OCI-LY1 (cell line): Measurements from ENCODE around the gene CETN1.

Experiments
- H2AFZ ChIP-seq: fragments of 200-600 bp; sonication (generic), shearing (Covaris generic); 2 replicates; pipeline ENCODE4 v1.6.0; 2014; ENCODE audit warnings: antibody characterized with exemption, mild to moderate bottlenecking, low read length
- H3F3A ChIP-seq: fragments of 200-600 bp; sonication (generic), shearing (Covaris generic); 2 replicates; pipeline ENCODE4 v1.6.0; 2014; ENCODE audit warnings: mild to moderate bottlenecking, antibody characterized with exemption, low read length, moderate library complexity; ENCODE audit not compliant: insufficient read depth
- H3K27ac ChIP-seq: fragments of 200-600 bp; sonication (generic); 2 replicates; pipeline ENCODE4 v1.5.1; 2014; ENCODE audit warnings: low read length, mixed run types, mild to moderate bottlenecking, low read depth; ENCODE audit not compliant: poor library complexity, severe bottlenecking
- H3K27me3 ChIP-seq: fragments of 200-600 bp; sonication (generic); 2 replicates; pipeline ENCODE4 v1.6.0; 2014; ENCODE audit warnings: antibody characterized with exemption, mild to moderate bottlenecking, low read length, moderate library complexity; ENCODE audit not compliant: insufficient read depth
- H3K36me3 ChIP-seq: fragments of 200-600 bp; sonication (generic); 2 replicates; pipeline ENCODE4 v1.6.1; 2014; ENCODE audit warnings: mild to moderate bottlenecking, antibody characterized with exemption, low read length, moderate library complexity, mixed read lengths; ENCODE audit not compliant: insufficient read depth
- H3K4me1 ChIP-seq: fragments of 200-600 bp; sonication (generic); 2 replicates; pipeline ENCODE4 v1.5.1; 2014; ENCODE audit warnings: mild to moderate bottlenecking, low read length, moderate library complexity; ENCODE audit not compliant: insufficient read depth, severe bottlenecking
- H3K4me2 ChIP-seq: fragments of 200-600 bp; sonication (generic), shearing (Covaris generic); 2 replicates; pipeline ENCODE4 v1.6.1; 2014; ENCODE audit warnings: low read length
- H3K4me3 ChIP-seq: fragments of 200-600 bp; sonication (generic); 2 replicates; pipeline ENCODE4 v1.5.1; 2014; ENCODE audit warnings: low read length, low read depth, mild to moderate bottlenecking, mixed read lengths; ENCODE audit not compliant: poor library complexity, severe bottlenecking
- H3K79me2 ChIP-seq: fragments of 200-600 bp; shearing (Covaris generic); 2 replicates; pipeline ENCODE4 v1.6.1; 2016; ENCODE audit warnings: mixed run types, low read length, mixed read lengths; ENCODE audit not compliant: insufficient read depth
- H3K9ac ChIP-seq: fragments of 200-600 bp; sonication (generic), shearing (Covaris generic); 2 replicates; pipeline ENCODE4 v1.6.1; 2014; ENCODE audit warnings: mild to moderate bottlenecking, low read length, mixed read lengths
- H3K9me2 ChIP-seq: fragments of 200-600 bp; sonication (generic), shearing (Covaris generic); 2 replicates; pipeline ENCODE4 v1.6.1; 2014; ENCODE audit warnings: low read depth, mild to moderate bottlenecking, low read length, mixed read lengths
- H3K9me3 ChIP-seq: fragments of 200-600 bp; shearing (Covaris generic); 2 replicates; pipeline ENCODE4 v1.6.1; 2014; ENCODE audit warnings: low read length, mixed read lengths
- H4K20me1 ChIP-seq: fragments of 200-600 bp; sonication (generic), shearing (Covaris generic); 2 replicates; pipeline ENCODE4 v1.6.0; 2016; ENCODE audit warnings: mild to moderate bottlenecking, low read length; ENCODE audit not compliant: insufficient read depth
- CTCF ChIP-seq: fragments of 200-600 bp; sonication (generic), shearing (Covaris generic); IDR thresholded peaks from 2 replicates; pipeline ENCODE4 v1.5.1; 2017; ENCODE audit warnings: mild to moderate bottlenecking, antibody characterized with exemption, low read length, moderate library complexity, mixed read lengths
- EZH2 ChIP-seq: fragments of 200-600 bp; sonication (generic), shearing (Covaris generic); IDR thresholded peaks from 2 replicates; pipeline ENCODE4 v1.8.0; 2017; ENCODE audit warnings: borderline replicate concordance, mixed run types, mild to moderate bottlenecking, antibody characterized with exemption, low read length, moderate library complexity, mixed read lengths

CETN1 gene

GRCh38 chr18:629269-630150 lies 49.3 kb downstream of the CETN1 start:
- no peak for TF ChIP-seq CTCF
- TF ChIP-seq EZH2: no peak
- no peak overlapping the region for H2AFZ ChIP-seq

DNA sequence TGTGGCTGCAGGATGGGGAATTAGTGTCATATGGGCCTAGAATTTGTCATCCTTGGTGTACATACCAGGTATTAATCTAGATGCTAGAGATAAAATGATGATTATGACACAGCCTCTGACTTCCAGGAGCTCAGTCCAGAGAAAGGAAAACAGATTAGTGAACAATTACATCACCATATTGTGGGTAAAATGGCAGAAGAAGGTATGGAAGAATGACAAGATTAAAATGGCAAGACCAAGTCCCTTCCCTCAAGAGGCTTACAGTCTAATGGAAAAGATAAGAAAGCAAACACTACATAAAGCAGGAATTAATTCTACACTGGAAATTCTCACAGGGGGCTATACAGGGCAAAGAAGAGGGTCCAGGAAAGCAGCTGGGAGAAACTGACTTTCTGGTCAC lies 51.4 kb downstream of the CETN1 start:
- Histone ChIP-seq H3F3A (no peaks in the 10 kb centered on the region), H3K4me1 (no peaks in the 10 kb centered on the region), H3K9ac (no peak overlapping the region)

More at GRCh38 chr18:629269-630150, 49.3 kb downstream of the CETN1 start:
- H3K9ac ChIP-seq: no peak overlapping the region
- H3K36me3 ChIP-seq: no peaks in the 10 kb centered on the region
- H4K20me1 ChIP-seq: no peaks in the 10 kb centered on the region
- H3K27me3 ChIP-seq: no peaks in the 10 kb centered on the region
- no peak overlapping the region for H3K27ac ChIP-seq
- H3K4me2 ChIP-seq: no peak overlapping the region
- H3K4me1 ChIP-seq: no peaks in the 10 kb centered on the region
- H3K4me3 ChIP-seq: no peak overlapping the region
- H3K9me2 ChIP-seq: no peaks in the 10 kb centered on the region
- H3F3A ChIP-seq: no peaks in the 10 kb centered on the region
- no peaks in the 10 kb centered on the region for H3K9me3 ChIP-seq
- no peaks in the 10 kb centered on the region for H3K79me2 ChIP-seq

More for the DNA sequence above, 51.4 kb downstream of the CETN1 start:
- no peaks in the 10 kb centered on the region for H3K9me3 ChIP-seq
- TF ChIP-seq CTCF: no peak
- no peak for TF ChIP-seq EZH2
- no peaks in the 10 kb centered on the region for H3K27me3 ChIP-seq
- H2AFZ ChIP-seq: no peak overlapping the region
- H3K4me2 ChIP-seq: no peak overlapping the region
- H3K36me3 ChIP-seq: no peaks in the 10 kb centered on the region
- H3K4me3 ChIP-seq: no peak overlapping the region
- no peaks in the 10 kb centered on the region for H3K9me2 ChIP-seq
- no peak overlapping the region for H3K27ac ChIP-seq
- H4K20me1 ChIP-seq: no peaks in the 10 kb centered on the region
- no peaks in the 10 kb centered on the region for H3K79me2 ChIP-seq
